ENCODE measurements around the gene MARVELD3.
"Not testable (repeated sequence)": the region's sequence is repeated elsewhere in the genome, so short reads cannot be mapped to it uniquely, and the experiment has no call there.

The MARVELD3 gene

GRCh38 chr16:71670537-71670936, 44.6 kb downstream of the MARVELD3 start:
- DNase-seq (ENCODE audit: low read depth in 3 of 3, low spot score in 1 of 3): no peak

- DNase-seq (ENCODE audit: low read depth in 3 of 3, low spot score in 1 of 3): no peak
Observed at GRCh38 chr16:71671165-71671564, 45.2 kb downstream of the MARVELD3 start.

- no peak for DNase-seq (ENCODE audit: low read depth in 3 of 3, low spot score in 1 of 3)
Observed at GRCh38 chr16:71672125-71672524, 46.1 kb downstream of the MARVELD3 start.

- DNase-seq (ENCODE audit: low read depth in 3 of 3, low spot score in 1 of 3): no peak
Observed at GRCh38 chr16:71672803-71673581, 47.0 kb downstream of the MARVELD3 start.

GRCh38 chr16:71673582-71673973, 47.6 kb downstream of the MARVELD3 start:
- DNase-seq (ENCODE audit: low read depth in 3 of 3, low spot score in 1 of 3): no peak

- no peak for DNase-seq (ENCODE audit: low read depth in 3 of 3, low spot score in 1 of 3)
Observed at GRCh38 chr16:71674229-71674628, 48.2 kb downstream of the MARVELD3 start.

GRCh38 chr16:71675380-71675779, 49.4 kb downstream of the MARVELD3 start:
- DNase-seq (ENCODE audit: low read depth in 3 of 3, low spot score in 1 of 3): no peak

- no peak for DNase-seq (ENCODE audit: low read depth in 3 of 3, low spot score in 1 of 3)
Observed at GRCh38 chr16:71676236-71676635, 50.3 kb downstream of the MARVELD3 start.

- no peak for DNase-seq (ENCODE audit: low read depth in 3 of 3, low spot score in 1 of 3)
Observed at GRCh38 chr16:71681360-71681759, 55.4 kb downstream of the MARVELD3 start.

GRCh38 chr16:71684280-71684679, 58.3 kb downstream of the MARVELD3 start:
- not testable (repeated sequence) for DNase-seq (ENCODE audit: low read depth in 3 of 3, low spot score in 1 of 3)
